Keratinocyte (primary cell): ENCODE results near the gene TRIM14. TPM values are rescaled to one million over a fixed set of nuclear protein-coding genes. Genes with fewer than 3 reads are reported as not detected.
"Not testable (repeated sequence)": the region's sequence is repeated elsewhere in the genome, so short reads cannot be mapped to it uniquely, and the experiment has no call there.

Experiments
- DNase-seq: peaks from one replicate; pipeline ENCODE4 v3.0.0-alpha.2; 2011; ENCODE audit warnings: low read depth, missing footprints, low spot score
- FAIRE-seq: peaks from 2 replicates; lab custom pipeline; 2011; peaks lifted over from hg19 to GRCh38; lab: Jason Lieb, UNC
- H2AFZ ChIP-seq: 2 replicates; pipeline ENCODE4 v1.6.0; 2012; ENCODE audit warnings: low read length, control low read depth, inconsistent platforms; ENCODE audit not compliant: control insufficient read depth
- H3K27ac ChIP-seq: 2 replicates; pipeline ENCODE4 v1.5.1; 2011; ENCODE audit warnings: low read length; ENCODE audit not compliant: control insufficient read depth, insufficient read depth
- H3K27me3 ChIP-seq: 3 replicates; pipeline ENCODE4 v1.6.0; 2011; ENCODE audit warnings: low read length; ENCODE audit not compliant: control insufficient read depth, insufficient read depth; ENCODE audit errors: extremely low read depth
- H3K36me3 ChIP-seq, 2 experiments: 2 replicates in 1 of 2; 3 replicates in 1 of 2; pipeline ENCODE4 v1.5.1; 2011; ENCODE audit warnings: low read length in 2 of 2, mild to moderate bottlenecking in 1 of 2; ENCODE audit not compliant: control insufficient read depth in 2 of 2, insufficient read depth in 2 of 2; ENCODE audit errors: extremely low read depth in 1 of 2
- H3K4me1 ChIP-seq: 3 replicates; pipeline ENCODE4 v1.5.1; 2011; ENCODE audit warnings: low read length; ENCODE audit not compliant: control insufficient read depth, insufficient read depth; ENCODE audit errors: extremely low read depth
- H3K4me2 ChIP-seq: 3 replicates; pipeline ENCODE4 v1.6.0; 2011; ENCODE audit warnings: low read depth, low read length; ENCODE audit not compliant: control insufficient read depth, insufficient read depth; ENCODE audit errors: extremely low read depth
- H3K4me3 ChIP-seq, 3 experiments: fragments of 200-600 bp in 1 of 3; sonication (generic) in 1 of 3; 2 replicates in 2 of 3; 3 replicates in 1 of 3; pipeline ENCODE4 v1.5.1; 2011 to 2016; ENCODE audit warnings: low read length in 3 of 3, mild to moderate bottlenecking in 3 of 3, control low read depth in 2 of 3, inconsistent platforms in 1 of 3, low read depth in 1 of 3, mixed read lengths in 1 of 3, mixed run types in 1 of 3, moderate library complexity in 1 of 3; ENCODE audit not compliant: control insufficient read depth in 2 of 3, insufficient read depth in 2 of 3; ENCODE audit errors: extremely low read depth in 1 of 3
- H3K79me2 ChIP-seq: 2 replicates; pipeline ENCODE4 v1.6.0; 2012; ENCODE audit warnings: low read length; ENCODE audit not compliant: control insufficient read depth, insufficient read depth
- H3K9ac ChIP-seq: 3 replicates; pipeline ENCODE4 v1.6.0; 2011; ENCODE audit warnings: low read length; ENCODE audit not compliant: control insufficient read depth, insufficient read depth; ENCODE audit errors: extremely low read depth
- H3K9me1 ChIP-seq: 3 replicates; pipeline ENCODE4 v1.6.0; 2011; ENCODE audit warnings: low read length; ENCODE audit not compliant: control insufficient read depth, insufficient read depth; ENCODE audit errors: extremely low read depth
- H3K9me3 ChIP-seq: 2 replicates; pipeline ENCODE4 v1.5.1; 2012; ENCODE audit warnings: low read depth, low read length; ENCODE audit not compliant: control insufficient read depth
- H4K20me1 ChIP-seq: 3 replicates; pipeline ENCODE4 v1.6.0; 2011; ENCODE audit warnings: low read length; ENCODE audit not compliant: control insufficient read depth, insufficient read depth; ENCODE audit errors: extremely low read depth
- CTCF ChIP-seq, 3 experiments: IDR thresholded peaks in 1 of 3; conservative IDR thresholded peaks in 1 of 3; optimal IDR thresholded peaks in 1 of 3; 2 replicates in 2 of 3; 3 replicates in 1 of 3; pipeline versions ENCODE3 to v1.5.1; 2011; ENCODE audit warnings: low read length in 3 of 3, mild to moderate bottlenecking in 3 of 3, moderate library complexity in 2 of 3, control low read depth in 1 of 3, inconsistent platforms in 1 of 3; ENCODE audit not compliant: insufficient read depth in 2 of 3; ENCODE audit errors: extremely low read depth in 1 of 3
- EZH2 ChIP-seq: IDR thresholded peaks from one replicate; pipeline ENCODE4 v1.6.1; 2012; ENCODE audit warnings: inconsistent platforms, mild to moderate bottlenecking, low read length, moderate library complexity
- dilution Hi-C: fragments of 300-500 bp; cut with MboI; formaldehyde crosslinking; loops from one replicate; pipeline ENCODE4 v1.7.0; 2020; ENCODE audit warnings: low sequenced_read_pairs; ENCODE audit not compliant: extremely low pct_ligation_motif_present
- polyA plus RNA-seq, 5 experiments: library from polyadenylated mRNA; depleted of rRNA in 3 of 5; stranded (reverse) in 3 of 5; stranded (forward) in 1 of 5; unstranded in 1 of 5; fragments of >200 nt; gene quantifications; 1 replicate in 1 of 5; 2 replicates in 3 of 5; 3 replicates in 1 of 5; pipeline versions ENCODE4 v1.2.1 to v1.2.3, GENCODE V29; 2011 to 2012; ENCODE audit warnings: missing spikeins in 2 of 5, low read depth in 1 of 5, low replicate concordance in 1 of 5

The TRIM14 gene
- polyA plus RNA-seq, 1 donor (not counting 4 experiments of a cell fraction or from before 2014, with no cell fraction given) = 22.1 TPM

GRCh38 chr9:98132158-98132557, 13.1 kb upstream of the TRIM14 start:
- Histone ChIP-seq H3K36me3 (peaks cover 36 to 76% of the 10 kb centered on the region in 2 experiments), H3K9me1 (no peaks in the 10 kb centered on the region), H3K9me3 (no peaks in the 10 kb centered on the region), H3K27ac (no peak overlapping the region), H2AFZ (no peak overlapping the region), H4K20me1 (no peaks in the 10 kb centered on the region), H3K79me2 (no peaks in the 10 kb centered on the region), H3K4me2 (no peak overlapping the region), H3K4me3 (no peak overlapping the region), H3K27me3 (no peaks in the 10 kb centered on the region), H3K9ac (no peak overlapping the region), H3K4me1 (no peaks in the 10 kb centered on the region)
- dilution Hi-C loops = no loop called here
- no peak for FAIRE-seq
- DNase-seq = no peak
- TF ChIP-seq CTCF (optimal IDR thresholded peaks at IDR 0.05 in 1 of 3, IDR thresholded peaks at IDR 0.05 in 1 of 3, conservative IDR thresholded peaks at IDR 0.05 in 1 of 3; ENCODE audit: extremely low read depth in 1 of 3, insufficient read depth in 2 of 3, low read length in 3 of 3) (no peak), EZH2 (no peak)

GRCh38 chr9:98130576-98131228, 11.7 kb upstream of the TRIM14 start:
- dilution Hi-C loops = no loop called here
- H3K27ac ChIP-seq = no peak overlapping the region
- H3K4me3 ChIP-seq = no peak overlapping the region
- H4K20me1 ChIP-seq = no peaks in the 10 kb centered on the region
- FAIRE-seq (no peak), DNase-seq (no peak)
- peaks cover 40 to 71% of the 10 kb centered on the region in 2 experiments for H3K36me3 ChIP-seq
- H3K9me1 ChIP-seq = no peaks in the 10 kb centered on the region
- H3K4me2 ChIP-seq = no peak overlapping the region
- H3K9me3 ChIP-seq = no peaks in the 10 kb centered on the region
- H3K79me2 ChIP-seq = no peaks in the 10 kb centered on the region
- TF ChIP-seq EZH2 = no peak
- no peak for TF ChIP-seq CTCF (optimal IDR thresholded peaks at IDR 0.05 in 1 of 3, IDR thresholded peaks at IDR 0.05 in 1 of 3, conservative IDR thresholded peaks at IDR 0.05 in 1 of 3; ENCODE audit: extremely low read depth in 1 of 3, insufficient read depth in 2 of 3, low read length in 3 of 3)
- H3K27me3 ChIP-seq = no peaks in the 10 kb centered on the region
- no peaks in the 10 kb centered on the region for H3K4me1 ChIP-seq
- H3K9ac ChIP-seq = no peak overlapping the region
- H2AFZ ChIP-seq = no peak overlapping the region

- H3K9ac ChIP-seq, H3K27ac ChIP-seq, dilution Hi-C loops, H3K9me3 ChIP-seq, H3K9me1 ChIP-seq, DNase-seq, H3K4me2 ChIP-seq, FAIRE-seq, H2AFZ ChIP-seq, H3K27me3 ChIP-seq, H3K4me3 ChIP-seq, H4K20me1 ChIP-seq, H3K79me2 ChIP-seq, H3K4me1 ChIP-seq: not testable (repeated sequence)
- peaks cover 39 to 67% of the 10 kb centered on the region in 2 experiments for H3K36me3 ChIP-seq
Measured at GRCh38 chr9:98130060-98130459, 11.0 kb upstream of the TRIM14 start.
